Transverse colon (tissue), 4 donors: ENCODE results near the gene CPNE4.

Experiments
- CTCF ChIP-seq, 5 experiments: fragments of 200-600 bp in 3 of 5; fragments of 450-650 bp in 2 of 5; sonication (generic) in 3 of 5; IDR thresholded peaks; 1 replicate in 2 of 5; 2 replicates in 3 of 5; pipeline ENCODE4 v1.5.1; 2016 to 2017; ENCODE audit warnings: antibody characterized with exemption in 5 of 5, inconsistent platforms in 3 of 5, mild to moderate bottlenecking in 2 of 5, moderate library complexity in 1 of 5
- POLR2A ChIP-seq: fragments of 450-650 bp; IDR thresholded peaks from one replicate; pipeline ENCODE4 v1.6.1; 2016; ENCODE audit warnings: antibody characterized with exemption, mild to moderate bottlenecking, moderate library complexity
- POLR2AphosphoS5 ChIP-seq, 3 donors: sonication (generic); formaldehyde crosslinking; IDR thresholded peaks; one replicate each; pipeline ENCODE4 v1.6.1; 2016; ENCODE audit warnings: antibody characterized with exemption in 3 of 3

DNA sequence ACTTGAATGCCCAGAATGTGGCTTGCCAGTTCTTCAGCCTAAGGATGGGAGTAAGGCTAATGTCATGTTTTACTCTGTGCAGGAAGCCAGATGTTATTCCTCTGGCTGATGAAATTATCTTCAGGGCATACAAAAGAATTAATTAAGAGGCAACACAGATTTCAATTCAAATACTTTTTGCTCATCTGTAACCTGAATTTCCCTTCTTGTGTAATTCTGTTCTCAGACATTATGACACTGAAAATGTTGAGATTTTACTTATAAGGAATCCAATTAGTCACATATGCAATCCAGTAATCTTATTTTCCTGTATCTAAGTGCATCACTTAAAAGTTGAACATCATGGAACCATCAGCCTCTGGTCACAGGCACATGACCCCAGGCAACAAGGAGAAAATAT is 136.5 kb downstream of the CPNE4 start:
- TF ChIP-seq CTCF (IDR thresholded peaks at IDR 0.05) (no peak), POLR2AphosphoS5 (IDR thresholded peaks at IDR 0.05) (no peak), POLR2A (no peak)
